ENCODE measurements around the gene GAK. TPM values are rescaled to one million over a fixed set of nuclear protein-coding genes. Genes with fewer than 3 reads are reported as not detected.

Gene GAK
- total RNA-seq, 1 donor from 2014 or later = 19.8 TPM

DNA sequence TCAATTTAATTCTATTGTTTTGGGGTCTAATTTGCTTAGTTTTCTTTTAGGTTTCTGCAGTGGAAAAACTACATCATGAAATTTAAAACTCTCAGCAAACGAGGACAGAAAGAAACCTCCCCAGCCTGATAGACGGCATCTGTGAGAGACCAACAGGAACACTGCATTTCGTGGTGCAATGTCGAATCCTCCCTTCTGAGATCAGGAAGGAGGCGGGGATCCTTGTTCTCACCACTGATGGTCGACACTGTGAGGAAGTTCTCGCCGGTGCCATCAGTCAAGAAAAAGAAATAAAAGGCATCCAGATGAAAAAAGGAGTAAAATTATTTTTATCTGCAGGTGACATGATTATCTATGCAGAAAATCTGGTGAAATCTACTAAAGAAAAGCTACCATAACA, 16.5 kb downstream of the GAK start:
- no peak overlapping the region for H3K9ac ChIP-seq (ENCODE audit: low read depth in 1 of 3, low read length in 3 of 3)
- no peaks in the 10 kb centered on the region for H3K27me3 ChIP-seq (ENCODE audit: control insufficient read depth in 3 of 3, insufficient read depth in 3 of 3, low read length in 3 of 3)
- H3K27ac ChIP-seq (ENCODE audit: low read depth, low read length) = no peak overlapping the region
- H3K36me3 ChIP-seq (ENCODE audit: control insufficient read depth in 3 of 3, insufficient read depth in 3 of 3, low read length in 3 of 3) = peaks cover 11 to 27% (median 27%) of the 10 kb centered on the region in 3 donors
- peaks cover 0 to 3% (median 3%) of the 10 kb centered on the region in 3 donors for H3K4me1 ChIP-seq (ENCODE audit: control insufficient read depth in 3 of 3, insufficient read depth in 3 of 3, low read length in 3 of 3)
- no peak overlapping the region for H3K4me3 ChIP-seq (ENCODE audit: low read length in 3 of 3)
- no peaks in the 10 kb centered on the region for H3K9me3 ChIP-seq (ENCODE audit: control insufficient read depth in 3 of 3, low read length in 3 of 3)

DNA sequence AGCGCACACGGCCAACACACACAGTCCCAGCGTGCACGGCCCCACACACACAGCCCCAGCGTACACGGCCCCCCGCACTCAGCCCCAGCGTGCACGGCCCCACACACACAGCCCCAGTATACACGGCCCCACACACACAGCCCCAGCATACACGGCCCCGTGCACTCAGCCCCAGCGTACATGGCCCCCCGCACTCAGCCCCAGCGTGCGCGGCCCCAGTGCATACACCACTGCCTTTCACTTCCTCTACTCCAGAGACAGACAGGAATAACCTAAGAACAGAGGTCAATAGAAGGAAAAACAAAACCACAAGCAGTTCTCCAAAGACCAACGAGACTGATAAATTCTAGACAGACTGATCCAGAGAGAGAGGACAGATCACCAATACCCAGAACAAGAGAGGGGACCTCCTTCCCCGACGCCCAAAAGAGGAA, 17.1 kb downstream of the GAK start:
- no peak overlapping the region for H3K4me3 ChIP-seq (ENCODE audit: low read length in 3 of 3)
- no peak overlapping the region for H3K27ac ChIP-seq (ENCODE audit: low read depth, low read length)
- H3K36me3 ChIP-seq (ENCODE audit: control insufficient read depth in 3 of 3, insufficient read depth in 3 of 3, low read length in 3 of 3) = peaks cover 14 to 28% (median 27%) of the 10 kb centered on the region in 3 donors
- peaks cover 0 to 3% (median 3%) of the 10 kb centered on the region in 3 donors for H3K4me1 ChIP-seq (ENCODE audit: control insufficient read depth in 3 of 3, insufficient read depth in 3 of 3, low read length in 3 of 3)
- no peaks in the 10 kb centered on the region for H3K27me3 ChIP-seq (ENCODE audit: control insufficient read depth in 3 of 3, insufficient read depth in 3 of 3, low read length in 3 of 3)
- no peak overlapping the region for H3K9ac ChIP-seq (ENCODE audit: low read depth in 1 of 3, low read length in 3 of 3)
- no peaks in the 10 kb centered on the region for H3K9me3 ChIP-seq (ENCODE audit: control insufficient read depth in 3 of 3, low read length in 3 of 3)

DNA sequence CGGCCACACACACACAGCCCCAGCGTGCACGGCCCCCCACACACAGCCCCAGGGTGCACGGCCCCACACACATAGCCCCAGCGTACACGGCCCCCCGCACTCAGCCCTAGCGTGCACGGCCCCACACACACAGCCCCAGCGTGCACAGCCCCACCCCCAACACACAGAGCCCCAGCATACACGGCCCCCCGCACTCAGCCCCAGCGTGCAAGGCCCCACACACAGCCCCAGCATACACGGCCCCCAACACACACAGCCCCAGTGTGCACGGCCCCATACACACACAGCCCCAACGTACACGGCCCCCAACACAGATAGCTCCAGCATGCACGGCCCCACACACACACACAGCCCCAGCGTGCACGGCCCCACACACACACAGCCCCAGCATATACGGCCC, 17.6 kb downstream of the GAK start:
- peaks cover 14 to 28% (median 27%) of the 10 kb centered on the region in 3 donors for H3K36me3 ChIP-seq (ENCODE audit: control insufficient read depth in 3 of 3, insufficient read depth in 3 of 3, low read length in 3 of 3)
- no peaks in the 10 kb centered on the region for H3K9me3 ChIP-seq (ENCODE audit: control insufficient read depth in 3 of 3, low read length in 3 of 3)
- H3K27me3 ChIP-seq (ENCODE audit: control insufficient read depth in 3 of 3, insufficient read depth in 3 of 3, low read length in 3 of 3) = no peaks in the 10 kb centered on the region
- H3K4me3 ChIP-seq (ENCODE audit: low read length in 3 of 3) = no peak overlapping the region
- no peak overlapping the region for H3K9ac ChIP-seq (ENCODE audit: low read depth in 1 of 3, low read length in 3 of 3)
- H3K4me1 ChIP-seq (ENCODE audit: control insufficient read depth in 3 of 3, insufficient read depth in 3 of 3, low read length in 3 of 3) = peaks cover 0 to 3% (median under 1%) of the 10 kb centered on the region in 3 donors
- H3K27ac ChIP-seq (ENCODE audit: low read depth, low read length) = no peak overlapping the region

DNA sequence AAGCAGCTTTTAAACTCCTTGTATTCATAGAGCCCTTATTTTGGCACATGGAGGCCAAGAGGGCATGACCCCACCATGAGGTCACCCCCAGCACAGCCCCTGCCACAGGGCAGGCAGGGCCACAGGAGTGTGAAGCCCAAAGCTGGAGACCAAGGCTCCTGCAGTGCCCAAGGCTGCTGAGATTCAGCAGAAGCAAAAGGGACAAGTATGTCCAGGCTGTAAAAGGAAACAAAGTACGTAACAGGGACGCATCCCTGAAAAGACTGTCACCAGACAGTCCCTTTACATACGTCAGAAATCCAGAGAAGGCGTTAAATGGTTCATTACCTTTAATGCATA, 18.9 kb downstream of the GAK start:
- Histone ChIP-seq H3K4me3 (ENCODE audit: low read length in 3 of 3) (no peak overlapping the region), H3K4me1 (ENCODE audit: control insufficient read depth in 3 of 3, insufficient read depth in 3 of 3, low read length in 3 of 3) (peaks cover 0 to 3% (median 0%) of the 10 kb centered on the region in 3 donors), H3K36me3 (ENCODE audit: control insufficient read depth in 3 of 3, insufficient read depth in 3 of 3, low read length in 3 of 3) (peaks cover 17 to 30% (median 30%) of the 10 kb centered on the region in 3 donors), H3K9me3 (ENCODE audit: control insufficient read depth in 3 of 3, low read length in 3 of 3) (no peaks in the 10 kb centered on the region), H3K9ac (ENCODE audit: low read depth in 1 of 3, low read length in 3 of 3) (no peak overlapping the region), H3K27ac (ENCODE audit: low read depth, low read length) (no peak overlapping the region), H3K27me3 (ENCODE audit: control insufficient read depth in 3 of 3, insufficient read depth in 3 of 3, low read length in 3 of 3) (no peaks in the 10 kb centered on the region)

DNA sequence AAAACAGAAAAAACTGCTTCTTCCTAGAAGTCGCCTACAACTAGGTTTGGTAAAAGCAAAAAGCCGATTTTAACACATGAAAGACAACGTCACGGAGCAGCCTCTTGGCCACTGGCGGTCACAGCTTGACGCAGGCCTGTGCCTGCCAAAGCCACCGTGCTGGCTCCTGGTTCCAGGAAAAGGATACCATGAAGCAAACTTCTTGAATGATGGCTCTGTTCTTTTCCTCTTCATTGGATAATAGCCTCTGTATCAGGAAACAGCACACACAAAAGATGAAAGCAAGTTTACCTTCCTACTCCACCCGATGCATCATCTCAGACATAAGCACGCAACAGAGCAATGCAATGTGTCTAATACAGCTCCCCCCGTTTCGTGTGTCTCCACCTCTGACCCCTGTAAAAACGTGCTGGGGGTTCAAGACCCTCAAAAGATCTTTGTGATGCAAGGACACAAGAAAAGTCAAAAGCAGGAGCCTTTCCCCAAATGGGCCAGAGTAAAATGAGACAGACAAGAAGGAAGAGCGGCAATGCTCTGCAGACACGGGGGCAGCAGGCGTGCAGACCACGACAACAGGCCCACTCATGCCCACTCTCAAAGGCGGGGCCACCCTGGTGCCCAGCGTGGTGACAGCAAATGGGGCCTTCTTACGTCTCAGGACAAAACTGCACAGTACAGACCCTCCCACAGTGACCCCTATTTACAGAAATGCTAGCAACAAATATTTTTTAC, 19.4 kb downstream of the GAK start:
- no peak overlapping the region for H3K4me3 ChIP-seq (ENCODE audit: low read length in 3 of 3)
- H3K4me1 ChIP-seq (ENCODE audit: control insufficient read depth in 3 of 3, insufficient read depth in 3 of 3, low read length in 3 of 3) = peaks cover 0 to 3% (median 0%) of the 10 kb centered on the region in 3 donors
- no peak overlapping the region for H3K9ac ChIP-seq (ENCODE audit: low read depth in 1 of 3, low read length in 3 of 3)
- H3K27ac ChIP-seq (ENCODE audit: low read depth, low read length) = no peak overlapping the region
- peaks cover 17 to 32% (median 30%) of the 10 kb centered on the region in 3 donors for H3K36me3 ChIP-seq (ENCODE audit: control insufficient read depth in 3 of 3, insufficient read depth in 3 of 3, low read length in 3 of 3)
- no peaks in the 10 kb centered on the region for H3K27me3 ChIP-seq (ENCODE audit: control insufficient read depth in 3 of 3, insufficient read depth in 3 of 3, low read length in 3 of 3)
- H3K9me3 ChIP-seq (ENCODE audit: control insufficient read depth in 3 of 3, low read length in 3 of 3) = no peaks in the 10 kb centered on the region

DNA sequence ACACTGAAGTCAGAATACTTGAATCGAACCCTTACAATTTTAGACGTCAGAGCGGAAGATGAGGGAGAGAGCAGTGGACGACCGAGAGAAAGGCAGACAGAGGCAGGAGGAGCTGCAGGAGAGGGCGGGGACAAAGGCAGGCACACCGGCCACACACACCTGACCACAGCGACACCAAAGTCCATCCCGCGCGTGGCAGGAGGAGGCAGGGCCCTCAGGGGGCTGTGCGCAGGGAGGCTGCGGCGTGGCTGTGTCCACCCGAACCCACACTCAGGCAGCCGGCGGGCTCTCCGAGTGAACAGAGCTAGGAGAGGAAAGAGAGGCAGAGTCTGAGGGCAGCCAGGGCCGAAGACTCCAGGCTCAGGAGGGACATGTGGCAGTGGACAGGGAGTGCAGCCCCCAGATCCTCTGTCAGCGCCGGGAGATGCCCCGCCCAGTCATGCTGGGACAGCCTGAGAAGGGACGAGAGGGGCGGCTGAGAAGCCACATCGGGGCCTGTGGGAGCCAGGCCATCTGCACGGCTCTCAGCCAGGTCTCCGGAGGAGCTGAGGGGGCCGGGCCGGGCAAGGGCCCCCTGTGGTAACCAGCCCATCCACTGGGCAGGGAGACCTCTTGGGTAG, 20.1 kb downstream of the GAK start:
- Histone ChIP-seq H3K4me1 (ENCODE audit: control insufficient read depth in 3 of 3, insufficient read depth in 3 of 3, low read length in 3 of 3) (peaks cover 0 to 3% (median 0%) of the 10 kb centered on the region in 3 donors), H3K36me3 (ENCODE audit: control insufficient read depth in 3 of 3, insufficient read depth in 3 of 3, low read length in 3 of 3) (peaks cover 17 to 32% (median 30%) of the 10 kb centered on the region in 3 donors), H3K27ac (ENCODE audit: low read depth, low read length) (no peak overlapping the region), H3K9ac (ENCODE audit: low read depth in 1 of 3, low read length in 3 of 3) (no peak overlapping the region), H3K27me3 (ENCODE audit: control insufficient read depth in 3 of 3, insufficient read depth in 3 of 3, low read length in 3 of 3) (no peaks in the 10 kb centered on the region), H3K9me3 (ENCODE audit: control insufficient read depth in 3 of 3, low read length in 3 of 3) (no peaks in the 10 kb centered on the region), H3K4me3 (ENCODE audit: low read length in 3 of 3) (no peak overlapping the region)

DNA sequence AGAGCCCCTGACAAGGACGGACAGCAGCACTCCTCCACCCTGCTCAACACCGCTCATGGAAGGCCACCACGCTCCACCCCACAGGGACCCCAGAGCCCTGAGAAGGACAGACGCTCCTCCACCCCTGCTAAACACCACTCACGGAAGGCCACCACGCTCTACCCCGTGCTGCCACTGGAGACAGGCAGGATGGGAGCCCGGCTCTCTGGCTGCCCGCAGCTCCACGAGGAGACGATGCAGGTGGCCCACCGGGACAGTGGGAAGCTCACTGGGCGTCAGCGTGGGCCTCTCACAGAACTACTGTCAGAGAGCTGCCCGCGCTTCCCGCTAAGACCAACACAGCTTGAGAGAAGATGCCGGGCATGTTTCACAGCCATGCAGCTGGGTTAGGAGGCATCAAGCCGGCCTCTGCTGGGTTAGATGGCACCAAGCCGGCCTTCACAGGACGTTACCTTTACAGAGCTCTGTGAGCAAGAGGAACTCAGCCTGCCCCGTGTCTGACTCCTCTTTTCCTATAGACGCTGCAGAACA, 20.8 kb downstream of the GAK start:
- no peak overlapping the region for H3K4me3 ChIP-seq (ENCODE audit: low read length in 3 of 3)
- no peak overlapping the region for H3K27ac ChIP-seq (ENCODE audit: low read depth, low read length)
- peaks cover 17 to 32% (median 30%) of the 10 kb centered on the region in 3 donors for H3K36me3 ChIP-seq (ENCODE audit: control insufficient read depth in 3 of 3, insufficient read depth in 3 of 3, low read length in 3 of 3)
- peaks cover 0 to 3% (median 0%) of the 10 kb centered on the region in 3 donors for H3K4me1 ChIP-seq (ENCODE audit: control insufficient read depth in 3 of 3, insufficient read depth in 3 of 3, low read length in 3 of 3)
- H3K9me3 ChIP-seq (ENCODE audit: control insufficient read depth in 3 of 3, low read length in 3 of 3) = no peaks in the 10 kb centered on the region
- no peak overlapping the region for H3K9ac ChIP-seq (ENCODE audit: low read depth in 1 of 3, low read length in 3 of 3)
- no peaks in the 10 kb centered on the region for H3K27me3 ChIP-seq (ENCODE audit: control insufficient read depth in 3 of 3, insufficient read depth in 3 of 3, low read length in 3 of 3)

DNA sequence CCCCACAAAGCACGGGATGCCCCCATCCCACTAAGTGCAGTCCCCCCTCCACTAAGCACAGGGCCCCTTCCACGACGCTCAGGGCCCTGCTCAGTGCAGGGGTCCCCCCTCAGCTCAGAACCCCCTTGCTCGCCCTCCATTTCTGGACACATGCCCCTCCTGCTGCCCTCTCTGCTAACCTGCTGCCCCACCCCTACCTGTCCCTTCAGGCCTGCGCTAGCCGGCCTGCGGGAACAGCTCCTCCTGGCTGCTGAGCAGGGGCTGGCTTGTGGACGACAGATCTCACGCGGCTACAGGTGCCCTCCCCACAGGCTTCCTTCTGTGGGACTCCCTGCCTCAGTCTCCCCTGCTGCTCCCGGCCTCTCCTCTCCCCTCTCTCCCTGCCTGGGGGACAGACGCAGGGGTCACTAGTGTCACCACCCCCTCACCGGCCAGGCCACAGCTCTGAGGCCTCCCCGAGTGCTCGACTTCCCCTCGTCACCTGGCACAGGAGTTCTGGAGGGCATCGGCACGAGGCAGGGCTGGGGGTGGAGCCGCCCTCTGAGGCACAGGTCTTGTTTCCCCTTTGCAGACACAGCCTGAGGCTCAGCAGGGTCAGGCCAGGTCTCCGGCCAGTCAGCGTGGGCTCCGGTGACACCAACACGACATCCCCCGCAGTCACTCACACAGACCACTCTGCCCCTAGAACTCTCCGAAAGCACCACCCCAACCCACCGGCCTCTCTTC, 21.6 kb downstream of the GAK start:
- Histone ChIP-seq H3K9ac (ENCODE audit: low read depth in 1 of 3, low read length in 3 of 3) (no peak overlapping the region), H3K4me1 (ENCODE audit: control insufficient read depth in 3 of 3, insufficient read depth in 3 of 3, low read length in 3 of 3) (no peaks in the 10 kb centered on the region), H3K4me3 (ENCODE audit: low read length in 3 of 3) (no peak overlapping the region), H3K27ac (ENCODE audit: low read depth, low read length) (no peak overlapping the region), H3K27me3 (ENCODE audit: control insufficient read depth in 3 of 3, insufficient read depth in 3 of 3, low read length in 3 of 3) (no peaks in the 10 kb centered on the region), H3K36me3 (ENCODE audit: control insufficient read depth in 3 of 3, insufficient read depth in 3 of 3, low read length in 3 of 3) (peaks cover 20 to 32% (median 30%) of the 10 kb centered on the region in 3 donors), H3K9me3 (ENCODE audit: control insufficient read depth in 3 of 3, low read length in 3 of 3) (no peaks in the 10 kb centered on the region)

DNA sequence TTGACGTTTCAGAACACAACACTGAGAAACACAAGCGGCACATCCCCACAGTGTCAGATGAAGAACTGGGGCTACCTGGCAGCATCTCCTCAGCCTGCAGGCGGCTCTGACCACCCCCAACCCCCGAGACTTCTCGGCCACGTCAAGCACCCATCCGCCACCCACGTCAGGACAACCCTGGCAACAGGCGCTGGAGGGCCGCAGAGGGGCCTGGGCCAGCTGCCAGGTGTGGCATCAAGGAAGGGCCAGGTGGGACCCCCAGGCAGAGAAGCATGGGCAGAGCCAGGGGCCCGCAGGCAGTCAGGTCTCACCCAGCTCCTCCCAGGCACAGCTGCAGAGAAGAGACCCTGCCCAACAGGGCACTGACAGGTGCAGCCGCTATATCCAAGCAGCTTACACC, 22.3 kb downstream of the GAK start:
- Histone ChIP-seq H3K27ac (ENCODE audit: low read depth, low read length) (no peak overlapping the region), H3K4me1 (ENCODE audit: control insufficient read depth in 3 of 3, insufficient read depth in 3 of 3, low read length in 3 of 3) (no peaks in the 10 kb centered on the region), H3K9ac (ENCODE audit: low read depth in 1 of 3, low read length in 3 of 3) (no peak overlapping the region), H3K36me3 (ENCODE audit: control insufficient read depth in 3 of 3, insufficient read depth in 3 of 3, low read length in 3 of 3) (peaks cover 21 to 32% (median 30%) of the 10 kb centered on the region in 3 donors), H3K9me3 (ENCODE audit: control insufficient read depth in 3 of 3, low read length in 3 of 3) (no peaks in the 10 kb centered on the region), H3K4me3 (ENCODE audit: low read length in 3 of 3) (no peak overlapping the region), H3K27me3 (ENCODE audit: control insufficient read depth in 3 of 3, insufficient read depth in 3 of 3, low read length in 3 of 3) (no peaks in the 10 kb centered on the region)
